ENCODE results near the gene SORCS1.

DNA sequence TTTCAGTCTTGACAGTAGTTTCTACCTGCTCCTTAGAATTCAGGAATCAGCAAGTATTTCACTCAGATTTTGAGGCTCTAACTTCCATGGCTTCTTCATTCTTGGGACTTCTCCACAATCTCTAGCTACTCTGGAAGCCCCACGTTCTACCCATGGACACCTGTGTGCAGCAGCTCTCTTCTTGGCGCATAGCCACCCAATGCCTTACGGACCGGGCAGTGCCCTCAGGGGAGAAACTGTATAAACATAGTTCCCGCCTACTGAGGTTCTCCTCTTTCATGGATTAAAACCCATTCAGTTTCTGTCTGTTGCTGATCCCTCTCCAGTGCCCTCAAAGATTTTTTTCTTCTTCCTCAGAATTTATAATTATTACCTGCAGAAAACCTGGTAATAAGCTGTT, 177.1 kb downstream of the SORCS1 start:
- TF ChIP-seq CEBPB (IDR thresholded peaks at IDR 0.05) (no peak), USF1 (IDR thresholded peaks at IDR 0.05) (no peak), CREB1 (IDR thresholded peaks at IDR 0.05; ENCODE audit: low read depth) (no peak), TAF1 (IDR thresholded peaks at IDR 0.05; ENCODE audit: low read depth) (no peak), NFIC (IDR thresholded peaks at IDR 0.05) (no peak), TEAD4 (IDR thresholded peaks at IDR 0.05) (no peak), FOXM1 (IDR thresholded peaks at IDR 0.05; ENCODE audit: borderline replicate concordance, low read depth) (no peak), EGR1 (IDR thresholded peaks at IDR 0.05) (no peak), EP300 (IDR thresholded peaks at IDR 0.05; ENCODE audit: borderline replicate concordance) (no peak), YY1 (IDR thresholded peaks at IDR 0.05; ENCODE audit: low read depth) (no peak)
- TF ChIP-seq, protein P1, sequence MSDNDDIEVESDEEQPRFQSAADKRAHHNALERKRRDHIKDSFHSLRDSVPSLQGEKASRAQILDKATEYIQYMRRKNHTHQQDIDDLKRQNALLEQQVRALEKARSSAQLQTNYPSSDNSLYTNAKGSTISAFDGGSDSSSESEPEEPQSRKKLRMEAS (IDR thresholded peaks at IDR 0.05), result no peak
- TF ChIP-seq, protein P2, sequence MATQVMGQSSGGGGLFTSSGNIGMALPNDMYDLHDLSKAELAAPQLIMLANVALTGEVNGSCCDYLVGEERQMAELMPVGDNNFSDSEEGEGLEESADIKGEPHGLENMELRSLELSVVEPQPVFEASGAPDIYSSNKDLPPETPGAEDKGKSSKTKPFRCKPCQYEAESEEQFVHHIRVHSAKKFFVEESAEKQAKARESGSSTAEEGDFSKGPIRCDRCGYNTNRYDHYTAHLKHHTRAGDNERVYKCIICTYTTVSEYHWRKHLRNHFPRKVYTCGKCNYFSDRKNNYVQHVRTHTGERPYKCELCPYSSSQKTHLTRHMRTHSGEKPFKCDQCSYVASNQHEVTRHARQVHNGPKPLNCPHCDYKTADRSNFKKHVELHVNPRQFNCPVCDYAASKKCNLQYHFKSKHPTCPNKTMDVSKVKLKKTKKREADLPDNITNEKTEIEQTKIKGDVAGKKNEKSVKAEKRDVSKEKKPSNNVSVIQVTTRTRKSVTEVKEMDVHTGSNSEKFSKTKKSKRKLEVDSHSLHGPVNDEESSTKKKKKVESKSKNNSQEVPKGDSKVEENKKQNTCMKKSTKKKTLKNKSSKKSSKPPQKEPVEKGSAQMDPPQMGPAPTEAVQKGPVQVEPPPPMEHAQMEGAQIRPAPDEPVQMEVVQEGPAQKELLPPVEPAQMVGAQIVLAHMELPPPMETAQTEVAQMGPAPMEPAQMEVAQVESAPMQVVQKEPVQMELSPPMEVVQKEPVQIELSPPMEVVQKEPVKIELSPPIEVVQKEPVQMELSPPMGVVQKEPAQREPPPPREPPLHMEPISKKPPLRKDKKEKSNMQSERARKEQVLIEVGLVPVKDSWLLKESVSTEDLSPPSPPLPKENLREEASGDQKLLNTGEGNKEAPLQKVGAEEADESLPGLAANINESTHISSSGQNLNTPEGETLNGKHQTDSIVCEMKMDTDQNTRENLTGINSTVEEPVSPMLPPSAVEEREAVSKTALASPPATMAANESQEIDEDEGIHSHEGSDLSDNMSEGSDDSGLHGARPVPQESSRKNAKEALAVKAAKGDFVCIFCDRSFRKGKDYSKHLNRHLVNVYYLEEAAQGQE (IDR thresholded peaks at IDR 0.05; ENCODE audit: low read depth), result no peak

All from Ishikawa (cell line).